NB4 (cell line): ENCODE results near the gene ESYT2.

ENCODE experiments used
- DNase-seq: peaks from one replicate; pipeline ENCODE4 v3.0.0; 2010; ENCODE audit warnings: low read depth
- H3K4me3 ChIP-seq: one replicate; pipeline ENCODE4 v1.5.1; 2011; ENCODE audit warnings: mild to moderate bottlenecking, low read depth, low read length, moderate library complexity
- CTCF ChIP-seq: IDR thresholded peaks from one replicate; pipeline ENCODE4 v1.5.1; 2012; ENCODE audit warnings: low read depth, low read length
- MAX ChIP-seq: IDR thresholded peaks from 2 replicates; pipeline ENCODE4 v1.6.1; 2011; ENCODE audit warnings: low read depth, low read length
- MYC ChIP-seq: IDR thresholded peaks from 2 replicates; pipeline ENCODE4 v1.6.1; 2011; ENCODE audit warnings: low read depth, low read length
- POLR2A ChIP-seq: IDR thresholded peaks from 2 replicates; pipeline ENCODE4 v1.6.1; 2011; ENCODE audit warnings: mild to moderate bottlenecking; ENCODE audit not compliant: insufficient read length; ENCODE audit errors: extremely low read depth

The ESYT2 gene

GRCh38 chr7:158791107-158791506 is 38.2 kb downstream of the ESYT2 start:
- H3K4me3 ChIP-seq = no peak overlapping the region
- TF ChIP-seq POLR2A = no peak
- TF ChIP-seq MAX = no peak
- no peak for TF ChIP-seq MYC
- no peak for TF ChIP-seq CTCF
- DNase-seq = no peak

- no peak for TF ChIP-seq POLR2A
- no peak for TF ChIP-seq CTCF
- no peak for TF ChIP-seq MYC
- no peak for TF ChIP-seq MAX
- DNase-seq = no peak
- no peak overlapping the region for H3K4me3 ChIP-seq
These were observed 39.5 kb downstream of the ESYT2 start for GRCh38 chr7:158789842-158790241.

- DNase-seq = no peak
- no peak overlapping the region for H3K4me3 ChIP-seq
- no peak for TF ChIP-seq MYC
- TF ChIP-seq MAX = no peak
- no peak for TF ChIP-seq POLR2A
- TF ChIP-seq CTCF = no peak
These were observed 42.4 kb downstream of the ESYT2 start for GRCh38 chr7:158786898-158787297.

GRCh38 chr7:158784270-158784669 is 45.0 kb downstream of the ESYT2 start:
- no peak overlapping the region for H3K4me3 ChIP-seq
- TF ChIP-seq POLR2A (no peak), MYC (no peak), MAX (no peak), CTCF (no peak)
- DNase-seq = no peak

GRCh38 chr7:158783595-158783994 is 45.7 kb downstream of the ESYT2 start:
- TF ChIP-seq POLR2A (no peak), MYC (no peak)
- no peak for DNase-seq
- no peak overlapping the region for H3K4me3 ChIP-seq

- TF ChIP-seq MAX (no peak), CTCF (no peak), MYC (no peak), POLR2A (no peak)
- no peak for DNase-seq
- H3K4me3 ChIP-seq = no peak overlapping the region
These were observed 46.4 kb downstream of the ESYT2 start for GRCh38 chr7:158782761-158783401.
